Gastroesophageal sphincter (tissue), 4 donors: ENCODE results near the gene TNNC2. TPM values are rescaled to one million over a fixed set of nuclear protein-coding genes. Genes with fewer than 3 reads are reported as not detected.

Experiments
- ATAC-seq: fragments of 150-250 bp; one replicate; pipeline ENCODE4 v1.9.1; 2016; ENCODE audit warnings: mild to moderate bottlenecking, moderate library complexity
- H3K27ac ChIP-seq, 4 donors: fragments of 200-600 bp; sonication (generic) in 3 of 4; 1 replicate in 3 of 4; 2 replicates in 1 of 4; pipeline ENCODE4 v1.5.1; 2016 to 2019
- H3K27me3 ChIP-seq: fragments of 200-600 bp; sonication (generic); one replicate; pipeline ENCODE4 v1.5.1; 2019
- H3K36me3 ChIP-seq, 2 donors: fragments of 200-600 bp; sonication (generic); one replicate each; pipeline ENCODE4 v1.5.1; 2019; ENCODE audit warnings: control low read depth in 1 of 2
- H3K4me1 ChIP-seq, 3 donors: fragments of 200-600 bp; sonication (generic); 1 replicate in 2 of 3; 2 replicates in 1 of 3; pipeline ENCODE4 v1.5.1; 2016 to 2019; ENCODE audit warnings: control low read depth in 2 of 3
- H3K4me3 ChIP-seq, 2 donors: fragments of 200-600 bp; sonication (generic); one replicate each; pipeline ENCODE4 v1.5.1; 2019; ENCODE audit warnings: mild to moderate bottlenecking in 1 of 2, moderate library complexity in 1 of 2
- H3K9me3 ChIP-seq, 3 donors: fragments of 200-600 bp; sonication (generic); one replicate each; pipeline ENCODE4 v1.5.1; 2017 to 2019; ENCODE audit warnings: control low read depth in 2 of 3
- CTCF ChIP-seq, 4 experiments: fragments of 200-600 bp in 2 of 4; fragments of 450-650 bp in 2 of 4; sonication (generic) in 1 of 4; IDR thresholded peaks; one replicate each; pipeline ENCODE4 v1.5.1; 2017 to 2019; ENCODE audit warnings: antibody characterized with exemption in 4 of 4, mild to moderate bottlenecking in 2 of 4, moderate library complexity in 2 of 4
- EP300 ChIP-seq: sonication (generic); formaldehyde crosslinking; IDR thresholded peaks from one replicate; pipeline ENCODE4 v1.6.1; 2017; ENCODE audit warnings: antibody characterized with exemption, mild to moderate bottlenecking
- POLR2A ChIP-seq, 2 donors: fragments of 450-650 bp; IDR thresholded peaks; one replicate each; pipeline ENCODE4 v1.6.1; 2017; ENCODE audit warnings: antibody characterized with exemption in 2 of 2, mild to moderate bottlenecking in 2 of 2, moderate library complexity in 1 of 2
- POLR2AphosphoS5 ChIP-seq: sonication (generic); formaldehyde crosslinking; IDR thresholded peaks from one replicate; pipeline ENCODE4 v1.6.1; 2017; ENCODE audit warnings: antibody characterized with exemption
- WGBS, 2 donors: methylation state at CpG; one replicate each; pipeline ENCODE4 v1.1.5; 2018; ENCODE audit warnings: low coverage in 1 of 2; 5-methylcytosine and 5-hydroxymethylcytosine counted together
- total RNA-seq, 4 donors: library from RNA; depleted of rRNA; stranded (reverse); fragments of >200 nt; gene quantifications; one replicate each; pipeline ENCODE4 v1.1.0, GENCODE V29; 2016

Gene TNNC2
- total RNA-seq, 4 donors from 2014 or later: 1.0 to 6.3 (median 1.3) TPM; not detected in 1

- peaks cover 0 to 97% of the 10 kb centered on the region in 2 donors for H3K36me3 ChIP-seq
- H3K27ac ChIP-seq: peak overlapping the region in 3 of 4 donors; percentile 58 to 77 (median 72)
- 90 to 100% methylated on average over 1 to 5 of the region's 14 CpGs for WGBS, 2 donors
- no peak overlapping the region for H3K4me3 ChIP-seq
- TF ChIP-seq EP300 (no peak), POLR2AphosphoS5 (no peak), CTCF (IDR thresholded peaks at IDR 0.05) (no peak)
- peaks cover 0 to 62% (median 23%) of the 10 kb centered on the region in 3 donors for H3K4me1 ChIP-seq
- no peaks in the 10 kb centered on the region for H3K27me3 ChIP-seq
- no peaks in the 10 kb centered on the region for H3K9me3 ChIP-seq
- ATAC-seq: no peak
Observed at GRCh38 chr20:45843506-45843905, 16.4 kb upstream of the TNNC2 start.

GRCh38 chr20:45842169-45842812, 15.2 kb upstream of the TNNC2 start:
- peak; percentile 41 for ATAC-seq
- no peaks in the 10 kb centered on the region for H3K9me3 ChIP-seq
- H3K27ac ChIP-seq: peak overlapping the region in 3 of 4 donors; percentile 58 to 77 (median 72)
- H3K4me3 ChIP-seq: no peak overlapping the region
- TF ChIP-seq POLR2AphosphoS5 (no peak), CTCF (IDR thresholded peaks at IDR 0.05) (peak in 1 of 4 experiments; percentile 4), POLR2A (IDR thresholded peaks at IDR 0.05) (no peak)
- no peaks in the 10 kb centered on the region for H3K27me3 ChIP-seq
- H3K36me3 ChIP-seq: peaks cover 0 to 97% of the 10 kb centered on the region in 2 donors
- 25 to 80% methylated on average over 1 to 4 of the region's 5 CpGs for WGBS, 2 donors
- peaks cover 0 to 74% (median 23%) of the 10 kb centered on the region in 3 donors for H3K4me1 ChIP-seq

- H3K27ac ChIP-seq: peak overlapping the region in 3 of 4 donors; percentile 58 to 77 (median 72)
- H3K36me3 ChIP-seq: peaks cover 0 to 90% of the 10 kb centered on the region in 2 donors
- ATAC-seq: no peak
- TF ChIP-seq POLR2A (IDR thresholded peaks at IDR 0.05) (no peak), POLR2AphosphoS5 (no peak), EP300 (no peak), CTCF (IDR thresholded peaks at IDR 0.05) (no peak)
- H3K4me1 ChIP-seq: peaks cover 0 to 82% (median 25%) of the 10 kb centered on the region in 3 donors
- no peaks in the 10 kb centered on the region for H3K9me3 ChIP-seq
- WGBS, 2 donors: 83% methylated on average over 6 of the region's 10 CpGs; no CpG with 5 or more reads in 1 of the 2 donors
- H3K27me3 ChIP-seq: no peaks in the 10 kb centered on the region
- no peak overlapping the region for H3K4me3 ChIP-seq
Observed at GRCh38 chr20:45841407-45842129, 14.5 kb upstream of the TNNC2 start.

- TF ChIP-seq EP300 (no peak), CTCF (IDR thresholded peaks at IDR 0.05) (no peak), POLR2AphosphoS5 (no peak), POLR2A (IDR thresholded peaks at IDR 0.05) (no peak)
- Histone ChIP-seq H3K4me1 (peaks cover 0 to 90% (median 26%) of the 10 kb centered on the region in 3 donors), H3K4me3 (no peak overlapping the region), H3K27ac (peak overlapping the region in 2 of 4 donors; percentile 58 to 72), H3K9me3 (no peaks in the 10 kb centered on the region), H3K27me3 (no peaks in the 10 kb centered on the region), H3K36me3 (peaks cover 0 to 82% of the 10 kb centered on the region in 2 donors)
- WGBS, 2 donors: 100% methylated on average over 1 of the region's 25 CpGs; no CpG with 5 or more reads in 1 of the 2 donors
- no peak for ATAC-seq
Observed at GRCh38 chr20:45840700-45841198, 13.6 kb upstream of the TNNC2 start.
